ENCODE measurements around the gene TOX2.

Gene TOX2

DNA sequence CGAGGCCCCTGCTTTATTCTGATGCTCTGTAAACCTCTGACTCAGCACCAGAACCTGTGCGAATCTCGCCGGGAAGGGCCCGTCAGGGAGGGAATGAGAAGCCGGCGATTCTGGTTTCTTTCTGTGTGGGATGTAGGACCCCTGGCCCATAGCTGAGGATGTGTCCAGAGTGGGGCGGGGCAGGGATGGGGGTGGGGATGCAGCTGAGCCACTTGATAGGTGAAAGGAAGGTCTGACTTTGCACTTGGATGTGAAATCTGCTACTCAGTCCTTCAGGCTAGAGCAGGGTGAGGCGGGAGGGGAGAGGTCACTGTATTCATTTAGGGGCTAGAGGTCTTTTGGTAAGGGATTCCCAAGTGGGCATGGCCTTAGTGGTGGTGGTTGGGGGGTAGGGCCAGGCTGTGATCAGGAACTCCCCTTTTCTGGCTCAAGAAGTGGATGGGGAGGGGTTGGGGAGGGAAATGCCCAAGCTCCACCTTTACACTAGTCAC lies 2.3 kb downstream of the TOX2 start:
- TF ChIP-seq POLR2AphosphoS5 (IDR thresholded peaks at IDR 0.05; ENCODE audit: low read depth, low read length) (no peak), POLR2A (IDR thresholded peaks at IDR 0.05; ENCODE audit: low read depth, low read length) (no peak)
- FAIRE-seq (peak; percentile 94), DNase-seq (ENCODE audit: insufficient read length) (no peak)

DNA sequence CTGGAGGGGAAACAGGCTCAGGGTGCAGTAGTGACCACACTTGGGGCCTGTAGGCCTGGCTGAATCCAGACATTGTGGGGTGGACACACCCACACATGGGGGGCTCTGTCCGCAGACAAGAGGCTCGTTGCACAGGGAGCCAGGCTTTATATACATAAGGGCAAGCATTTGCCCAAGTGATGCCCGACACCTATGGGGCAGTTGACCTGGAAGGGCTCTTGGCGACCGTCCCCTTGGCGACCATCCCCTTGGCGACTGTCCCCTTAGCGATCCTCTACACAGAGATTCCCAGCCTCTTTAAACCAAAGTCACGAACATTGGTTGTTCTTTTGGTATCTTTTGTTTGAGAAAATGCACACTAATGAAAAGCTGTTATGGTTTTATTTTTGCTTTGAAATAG lies 2.7 kb downstream of the TOX2 start:
- FAIRE-seq, result no peak
- no peak for DNase-seq (ENCODE audit: insufficient read length)
- TF ChIP-seq POLR2AphosphoS5 (IDR thresholded peaks at IDR 0.05; ENCODE audit: low read depth, low read length) (no peak), TAF1 (IDR thresholded peaks at IDR 0.05; ENCODE audit: borderline replicate concordance, low read depth, low read length) (no peak), POLR2A (IDR thresholded peaks at IDR 0.05; ENCODE audit: low read depth, low read length) (no peak)

DNA sequence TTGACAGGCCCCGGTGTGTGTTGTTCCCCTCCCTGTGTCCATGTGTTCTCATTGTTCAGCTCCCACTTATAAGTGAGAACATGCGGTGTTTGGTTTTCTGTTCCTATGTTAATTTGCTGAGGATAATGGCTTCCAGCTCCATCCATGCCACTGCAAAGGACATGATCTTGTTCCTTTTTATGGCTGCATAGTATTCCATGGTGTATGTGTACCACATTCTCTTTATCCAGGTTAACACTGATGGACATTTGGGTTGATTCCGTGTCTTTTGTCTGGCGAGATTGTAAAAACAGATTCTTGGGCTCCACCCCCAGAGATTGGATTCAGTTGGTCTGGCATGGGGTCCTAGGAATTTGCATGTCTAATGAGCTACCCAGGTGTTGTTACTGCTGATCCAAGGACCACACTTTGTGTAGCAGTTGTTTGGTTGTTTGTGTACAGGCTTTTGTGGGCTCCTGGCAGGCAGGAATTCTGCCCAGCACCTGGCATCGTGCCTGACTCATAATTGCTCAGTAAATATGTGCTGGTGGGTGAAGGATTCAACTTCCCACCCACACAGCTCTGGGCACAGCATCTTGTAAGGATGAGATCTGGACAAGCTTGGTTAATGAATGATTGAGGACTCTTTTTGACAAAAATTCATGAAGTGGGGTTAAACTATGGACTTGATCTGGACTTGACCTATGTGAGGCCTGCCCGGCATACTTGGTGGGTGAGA lies 5.2 kb downstream of the TOX2 start:
- no peak for DNase-seq (ENCODE audit: insufficient read length)
- TF ChIP-seq TAF1 (IDR thresholded peaks at IDR 0.05; ENCODE audit: borderline replicate concordance, low read depth, low read length) (no peak), POLR2AphosphoS5 (IDR thresholded peaks at IDR 0.05; ENCODE audit: low read depth, low read length) (no peak), POLR2A (IDR thresholded peaks at IDR 0.05; ENCODE audit: low read depth, low read length) (no peak)
- FAIRE-seq, result no peak

DNA sequence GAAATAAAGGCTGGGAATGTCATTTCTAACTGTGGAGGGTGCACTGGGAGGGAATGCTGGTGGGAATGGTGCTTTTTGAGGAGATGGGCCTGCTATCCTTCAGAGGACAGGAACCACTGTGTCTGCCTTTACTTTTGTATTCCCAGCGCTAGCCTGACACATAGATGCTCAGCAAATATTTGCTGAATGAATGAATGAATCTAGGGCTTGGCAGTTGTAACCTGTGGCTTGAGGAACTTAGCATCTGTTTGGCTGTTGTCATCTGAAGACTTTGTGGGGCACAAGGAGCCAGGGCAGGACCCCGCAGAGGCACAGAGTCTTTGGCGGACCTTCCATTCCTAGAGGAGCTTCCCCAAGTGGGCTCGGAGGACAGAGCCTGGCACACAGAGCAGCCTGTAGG lies 6.1 kb downstream of the TOX2 start:
- DNase-seq (ENCODE audit: insufficient read length) (no peak), FAIRE-seq (peak; percentile 74)
- TF ChIP-seq POLR2A (IDR thresholded peaks at IDR 0.05; ENCODE audit: low read depth, low read length) (no peak), POLR2AphosphoS5 (IDR thresholded peaks at IDR 0.05; ENCODE audit: low read depth, low read length) (no peak)

DNA sequence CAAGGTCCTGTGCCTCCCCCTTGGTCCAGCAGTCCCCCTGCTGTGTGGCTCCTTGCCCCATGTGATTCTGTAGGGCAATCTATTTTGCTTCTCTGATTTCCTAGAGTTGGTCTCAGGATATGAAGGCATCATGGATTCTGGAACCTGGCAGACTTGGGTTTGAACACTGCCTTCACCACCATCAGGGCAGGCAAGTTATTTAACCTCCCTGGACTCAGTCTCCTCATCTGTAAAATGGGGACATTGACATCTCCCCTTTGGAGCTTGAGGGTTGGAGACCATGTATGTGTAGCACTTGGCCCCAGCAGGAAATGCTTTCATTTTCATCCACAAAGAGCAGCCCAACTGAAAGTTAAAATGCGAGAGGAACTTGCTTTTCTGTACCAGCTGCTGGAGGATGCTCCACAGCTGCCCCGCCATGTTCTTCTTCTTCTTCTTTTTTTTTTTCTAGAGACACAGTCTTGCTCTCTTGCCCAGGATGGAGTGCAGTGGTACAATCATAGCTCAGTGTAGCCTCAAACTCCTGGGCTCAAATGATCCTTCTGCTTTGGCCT lies 6.7 kb downstream of the TOX2 start:
- FAIRE-seq, result peak; percentile 77
- TF ChIP-seq POLR2A (IDR thresholded peaks at IDR 0.05; ENCODE audit: low read depth, low read length) (no peak), POLR2AphosphoS5 (IDR thresholded peaks at IDR 0.05; ENCODE audit: low read depth, low read length) (no peak), TAF1 (IDR thresholded peaks at IDR 0.05; ENCODE audit: borderline replicate concordance, low read depth, low read length) (no peak)
- DNase-seq (ENCODE audit: insufficient read length), result no peak

DNA sequence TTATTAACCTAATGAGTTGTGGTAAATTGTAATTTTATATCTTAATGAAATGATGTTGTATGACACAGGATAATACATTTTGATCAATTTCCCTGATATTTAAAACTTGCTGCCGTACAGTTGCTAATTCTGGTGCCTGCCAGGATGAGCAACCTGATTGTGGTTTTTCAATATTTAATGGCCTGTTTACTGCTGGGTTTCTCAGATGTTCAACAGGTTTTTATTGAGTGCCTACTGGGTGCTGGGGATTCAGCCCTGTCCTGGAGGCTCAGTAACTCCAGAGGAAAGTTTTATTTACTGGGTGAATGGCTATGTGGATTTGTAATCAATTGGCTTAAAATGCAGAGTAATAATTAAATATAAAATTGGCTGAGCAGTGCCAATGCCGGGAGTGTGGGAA lies 8.0 kb downstream of the TOX2 start:
- TF ChIP-seq POLR2AphosphoS5 (IDR thresholded peaks at IDR 0.05; ENCODE audit: low read depth, low read length) (no peak), POLR2A (IDR thresholded peaks at IDR 0.05; ENCODE audit: low read depth, low read length) (no peak), TAF1 (IDR thresholded peaks at IDR 0.05; ENCODE audit: borderline replicate concordance, low read depth, low read length) (no peak)
- DNase-seq (ENCODE audit: insufficient read length) (no peak), FAIRE-seq (no peak)

DNA sequence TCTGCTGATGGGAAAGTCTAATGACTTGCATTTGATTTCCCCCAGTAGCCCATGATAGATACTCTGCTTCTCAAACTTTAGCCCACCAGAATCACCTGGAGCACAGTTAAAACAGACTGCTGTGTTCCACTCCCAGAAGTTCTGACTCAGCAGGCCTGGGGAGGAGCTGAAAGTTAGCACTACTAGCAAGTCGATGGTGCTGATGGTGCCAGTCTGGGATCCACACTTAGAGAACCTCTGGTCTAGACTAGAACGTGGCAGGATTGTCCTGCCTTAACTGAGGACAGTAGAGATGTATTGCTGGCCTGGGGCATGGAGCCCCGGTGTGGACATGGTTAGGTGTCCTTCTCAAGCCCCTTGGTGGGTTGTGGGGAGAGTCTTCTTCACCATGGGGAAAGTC lies 8.7 kb downstream of the TOX2 start:
- DNase-seq (ENCODE audit: insufficient read length) (no peak), FAIRE-seq (peak; percentile 63)
- TF ChIP-seq POLR2AphosphoS5 (IDR thresholded peaks at IDR 0.05; ENCODE audit: low read depth, low read length) (no peak), TAF1 (IDR thresholded peaks at IDR 0.05; ENCODE audit: borderline replicate concordance, low read depth, low read length) (no peak), POLR2A (IDR thresholded peaks at IDR 0.05; ENCODE audit: low read depth, low read length) (no peak)

DNA sequence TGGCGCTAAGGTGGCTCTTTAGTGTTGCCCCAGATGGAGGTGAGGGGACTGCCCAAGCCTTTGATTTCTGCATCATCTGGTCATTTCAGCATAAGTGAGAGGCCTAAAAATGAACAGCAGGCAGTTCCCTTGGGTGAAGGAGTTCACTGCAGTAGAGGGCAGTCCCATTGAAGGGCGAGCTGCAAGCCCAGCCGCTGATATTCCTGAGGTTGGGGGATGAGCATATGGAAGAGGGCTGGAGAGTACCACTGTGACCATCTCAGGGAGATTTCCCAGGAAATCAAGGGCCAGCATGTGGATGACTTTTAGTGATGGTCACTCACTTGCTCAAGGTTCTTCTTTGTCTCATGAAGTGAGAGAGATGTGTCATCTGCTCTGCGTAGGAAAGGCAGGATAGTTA lies 9.3 kb downstream of the TOX2 start:
- TF ChIP-seq POLR2AphosphoS5 (IDR thresholded peaks at IDR 0.05; ENCODE audit: low read depth, low read length) (no peak), POLR2A (IDR thresholded peaks at IDR 0.05; ENCODE audit: low read depth, low read length) (no peak), TAF1 (IDR thresholded peaks at IDR 0.05; ENCODE audit: borderline replicate concordance, low read depth, low read length) (no peak)
- FAIRE-seq (peak; percentile 77), DNase-seq (ENCODE audit: insufficient read length) (no peak)

DNA sequence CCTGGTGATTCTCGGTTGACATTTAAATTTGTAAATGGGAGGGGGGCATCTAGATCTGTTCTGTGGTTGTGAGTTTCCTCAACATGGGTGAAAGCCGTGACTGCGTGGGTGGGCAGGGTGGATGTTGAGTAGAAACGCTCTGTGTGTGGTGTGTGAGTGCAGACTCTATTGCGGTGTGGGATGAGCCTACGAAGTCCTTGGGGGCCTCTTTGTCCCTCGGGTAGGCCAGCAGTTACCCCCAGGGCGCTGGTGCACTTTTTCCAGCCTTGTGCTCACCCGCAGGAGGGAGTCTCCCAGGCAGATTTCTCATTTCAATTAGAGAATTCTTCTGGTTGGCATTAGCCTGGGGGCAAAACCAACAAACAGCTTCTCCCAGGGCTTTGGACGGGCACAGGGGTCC lies 10.6 kb downstream of the TOX2 start:
- DNase-seq (ENCODE audit: insufficient read length) (no peak), FAIRE-seq (peak; percentile 84)
- no peak for TF ChIP-seq POLR2A (IDR thresholded peaks at IDR 0.05; ENCODE audit: low read depth, low read length)
- TF ChIP-seq POLR2AphosphoS5 (IDR thresholded peaks at IDR 0.05; ENCODE audit: low read depth, low read length), result no peak
- no peak for TF ChIP-seq TAF1 (IDR thresholded peaks at IDR 0.05; ENCODE audit: borderline replicate concordance, low read depth, low read length)

DNA sequence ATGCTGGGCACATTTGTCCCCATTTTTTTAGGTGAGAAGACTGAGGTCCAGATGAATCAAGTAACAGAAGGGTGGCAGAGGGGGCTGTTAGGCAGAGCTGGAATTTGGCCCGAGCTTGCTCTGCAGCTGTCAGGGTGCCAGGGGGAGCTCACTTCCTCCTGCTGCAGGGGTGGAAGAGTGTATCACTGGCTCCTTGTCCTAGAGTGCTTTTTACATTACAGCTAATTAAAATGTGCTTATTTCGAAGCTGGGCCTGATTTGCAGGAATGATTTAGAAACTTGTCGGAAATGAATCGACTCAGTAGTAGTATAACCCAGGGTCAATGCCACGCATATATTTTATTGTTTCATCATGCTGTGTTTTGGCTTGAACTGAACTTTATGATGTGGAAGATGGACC lies 11.1 kb downstream of the TOX2 start:
- FAIRE-seq, result no peak

DNA sequence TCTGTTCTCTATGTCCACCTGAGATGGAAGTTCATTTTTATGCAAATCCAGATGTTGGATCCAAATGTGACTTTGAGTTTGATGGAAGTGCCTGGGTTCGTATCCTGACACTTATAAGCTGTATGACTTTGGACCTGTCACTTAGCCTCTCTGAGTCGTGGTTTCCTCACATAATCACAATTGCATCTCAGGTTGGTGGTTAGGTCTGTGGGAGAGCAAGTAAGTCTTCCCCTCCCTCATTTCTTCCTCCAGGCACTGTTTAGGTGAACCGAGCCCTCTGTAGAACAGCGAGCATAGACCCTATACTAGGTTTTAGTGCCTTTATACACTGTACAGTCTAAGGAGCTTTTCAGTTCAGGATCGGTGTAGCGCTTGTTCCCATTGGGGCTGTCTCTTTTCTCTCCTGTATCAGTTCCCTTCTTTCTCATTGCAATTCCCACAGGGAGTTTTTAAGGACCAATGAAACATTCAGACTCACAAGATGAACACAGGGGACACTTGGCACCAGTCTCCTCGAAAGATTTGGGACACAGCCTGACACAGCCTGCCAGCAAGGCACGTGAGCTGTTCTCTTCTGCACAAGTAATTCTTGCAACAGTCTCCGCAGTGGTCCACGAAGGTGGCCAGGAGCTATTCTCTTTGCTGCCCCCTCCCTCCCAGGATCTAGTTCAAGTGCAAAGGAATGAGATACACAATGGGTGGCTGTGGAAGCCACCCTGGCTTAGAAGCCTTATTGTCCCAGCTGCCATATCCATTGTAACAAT lies 11.8 kb downstream of the TOX2 start:
- TF ChIP-seq POLR2A (IDR thresholded peaks at IDR 0.05; ENCODE audit: low read depth, low read length), result no peak
- TF ChIP-seq POLR2AphosphoS5 (IDR thresholded peaks at IDR 0.05; ENCODE audit: low read depth, low read length), result no peak
- no peak for TF ChIP-seq TAF1 (IDR thresholded peaks at IDR 0.05; ENCODE audit: borderline replicate concordance, low read depth, low read length)
- FAIRE-seq, result no peak
- DNase-seq (ENCODE audit: insufficient read length), result no peak

More for the DNA sequence above, 11.1 kb downstream of the TOX2 start:
- TF ChIP-seq TAF1 (IDR thresholded peaks at IDR 0.05; ENCODE audit: borderline replicate concordance, low read depth, low read length) (no peak), POLR2A (IDR thresholded peaks at IDR 0.05; ENCODE audit: low read depth, low read length) (no peak), POLR2AphosphoS5 (IDR thresholded peaks at IDR 0.05; ENCODE audit: low read depth, low read length) (no peak)
- no peak for DNase-seq (ENCODE audit: insufficient read length)

DNA sequence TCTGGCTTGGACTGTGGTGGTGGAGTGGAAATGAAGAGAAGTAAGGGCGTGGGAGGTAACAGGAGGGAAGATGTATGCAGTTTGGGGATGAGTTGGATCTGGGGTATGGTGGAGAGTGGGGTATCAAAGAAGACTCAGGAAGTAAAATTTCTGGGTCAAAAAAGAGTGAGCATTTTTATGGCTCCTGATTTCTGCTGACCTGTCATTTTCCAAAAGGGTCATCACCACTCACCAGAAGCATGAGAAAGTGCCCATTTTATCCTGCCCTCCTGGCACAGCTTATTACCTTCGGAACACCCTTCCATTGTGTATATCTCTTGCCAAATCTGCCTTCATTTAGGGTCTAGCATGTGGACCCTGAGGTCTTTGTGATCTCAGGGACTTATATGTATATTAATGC lies 17.3 kb downstream of the TOX2 start:
- FAIRE-seq (no peak), DNase-seq (ENCODE audit: insufficient read length) (no peak)
- TF ChIP-seq POLR2AphosphoS5 (IDR thresholded peaks at IDR 0.05; ENCODE audit: low read depth, low read length) (no peak), POLR2A (IDR thresholded peaks at IDR 0.05; ENCODE audit: low read depth, low read length) (no peak)

Data from GM12892 (cell line).